GM19468 (cell line): Measurements from ENCODE around the gene ARID3B.
"Not testable (repeated sequence)": the region's sequence is repeated elsewhere in the genome, so short reads cannot be mapped to it uniquely, and the experiment has no call there.

Source experiments
- ATAC-seq: cut with Tn5 transposase; IDR thresholded peaks from one replicate; pipeline ENCODE4 v1.9.1; 2021; ENCODE audit warnings: mild to moderate bottlenecking, moderate library complexity, moderate number of reproducible peaks; ENCODE audit not compliant: unreplicated experiment; ENCODE audit errors: extremely low read depth

ARID3B gene

DNA sequence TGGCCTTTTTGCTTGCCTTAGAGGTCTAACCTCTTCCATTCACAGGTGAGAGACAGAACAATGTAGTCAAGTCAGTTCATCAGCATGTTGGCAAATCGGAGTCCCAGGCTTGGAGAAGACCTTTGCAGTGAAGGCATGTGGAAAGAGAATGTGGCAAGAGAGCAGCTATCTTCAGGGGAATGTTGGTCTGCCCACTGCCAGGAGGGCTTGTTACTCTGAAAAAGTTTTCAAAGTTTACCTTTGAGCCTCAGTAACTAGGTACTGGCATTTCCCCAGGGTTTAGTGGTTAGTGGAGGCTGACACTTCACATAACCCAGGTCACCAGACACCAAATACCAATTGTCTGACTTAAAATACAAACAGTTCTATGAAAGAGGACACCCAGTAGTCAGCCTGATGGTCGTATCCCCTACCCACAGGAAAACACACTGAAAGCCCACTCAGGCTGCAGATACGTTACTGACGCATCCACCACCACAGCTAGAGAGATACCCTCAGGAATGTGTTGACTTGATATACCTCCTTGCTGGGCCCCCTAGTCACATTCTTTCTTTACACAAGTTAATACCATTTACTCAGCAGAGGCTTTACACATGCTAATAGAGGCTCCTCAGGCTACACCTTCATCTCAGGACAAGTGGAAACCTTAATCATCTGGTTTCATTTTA is 9.7 kb upstream of the ARID3B start:
- ATAC-seq, result no peak

DNA sequence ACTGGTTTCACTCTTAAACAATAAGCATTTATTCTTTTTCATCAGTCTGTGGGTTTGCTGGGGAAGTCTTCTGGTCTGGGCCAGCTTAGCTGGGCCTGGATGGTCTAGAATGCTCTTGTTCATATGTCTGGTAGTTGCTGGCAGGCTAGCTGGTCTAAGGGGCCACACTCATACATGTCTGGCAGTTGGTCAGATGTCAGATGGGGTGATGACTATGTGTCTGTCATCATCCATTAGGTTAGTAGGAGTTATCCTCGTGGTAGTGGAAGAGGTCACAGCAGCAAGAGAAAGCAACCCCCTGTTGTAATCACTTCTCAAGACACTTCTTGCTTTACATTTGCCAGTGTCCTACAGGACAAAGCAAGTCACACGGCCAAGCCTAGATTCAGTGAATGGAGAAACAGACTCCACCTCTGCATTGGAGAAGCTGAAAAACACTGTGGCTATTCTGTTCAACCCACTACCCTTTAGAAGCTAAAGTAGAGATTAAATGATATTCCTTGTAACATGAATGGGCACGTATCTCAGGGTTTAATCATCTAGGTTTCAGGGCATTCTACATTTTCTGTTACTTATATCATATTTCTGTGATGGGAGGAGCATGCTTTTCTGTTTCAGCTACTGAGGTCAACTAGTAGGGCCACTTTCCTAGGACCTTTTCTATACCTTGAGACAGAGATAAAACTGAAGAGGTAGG is 5.5 kb upstream of the ARID3B start:
- no peak for ATAC-seq

DNA sequence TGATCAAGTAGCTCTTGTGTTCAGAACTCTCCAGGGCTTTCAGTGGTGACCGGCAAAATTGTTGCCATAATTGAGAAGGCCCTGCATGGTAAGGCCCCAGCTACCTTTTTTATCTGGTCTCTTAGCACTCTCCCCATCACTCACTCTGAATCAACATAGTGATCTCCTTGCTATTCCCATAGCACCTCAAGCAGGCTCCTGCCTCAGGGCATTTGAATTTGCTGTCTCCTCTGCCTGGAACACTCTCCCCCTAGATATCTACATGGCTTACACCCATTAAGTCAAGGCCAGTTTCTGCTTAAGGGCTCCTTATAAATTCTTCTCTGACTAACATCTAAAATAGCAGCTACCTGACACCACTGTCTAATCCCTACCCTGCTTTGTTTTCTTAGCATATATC is 3.3 kb upstream of the ARID3B start:
- no peak for ATAC-seq

DNA sequence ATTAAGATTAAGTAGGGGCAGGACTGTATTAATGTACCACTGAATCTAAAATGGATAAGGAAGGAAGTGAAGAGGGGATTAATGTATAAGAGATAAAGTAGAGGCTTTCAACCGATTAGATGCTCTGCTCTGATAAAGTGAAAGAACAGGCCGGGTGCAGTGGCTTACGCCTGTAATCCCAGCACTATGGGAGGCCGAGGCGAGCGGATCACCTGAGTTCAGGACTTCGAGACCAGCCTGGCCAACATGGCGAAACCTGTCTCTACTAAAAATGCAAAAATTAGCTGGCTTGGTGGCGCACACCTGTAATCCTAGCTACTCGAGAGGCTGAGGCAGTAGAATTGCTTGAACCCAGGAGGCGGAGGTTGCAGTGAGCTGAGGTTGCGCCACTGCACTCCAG is 1.5 kb upstream of the ARID3B start:
- not testable (repeated sequence) for ATAC-seq

GRCh38 chr15:74540161-74540760 is 759 bp upstream of the ARID3B start:
- no peak for ATAC-seq

DNA sequence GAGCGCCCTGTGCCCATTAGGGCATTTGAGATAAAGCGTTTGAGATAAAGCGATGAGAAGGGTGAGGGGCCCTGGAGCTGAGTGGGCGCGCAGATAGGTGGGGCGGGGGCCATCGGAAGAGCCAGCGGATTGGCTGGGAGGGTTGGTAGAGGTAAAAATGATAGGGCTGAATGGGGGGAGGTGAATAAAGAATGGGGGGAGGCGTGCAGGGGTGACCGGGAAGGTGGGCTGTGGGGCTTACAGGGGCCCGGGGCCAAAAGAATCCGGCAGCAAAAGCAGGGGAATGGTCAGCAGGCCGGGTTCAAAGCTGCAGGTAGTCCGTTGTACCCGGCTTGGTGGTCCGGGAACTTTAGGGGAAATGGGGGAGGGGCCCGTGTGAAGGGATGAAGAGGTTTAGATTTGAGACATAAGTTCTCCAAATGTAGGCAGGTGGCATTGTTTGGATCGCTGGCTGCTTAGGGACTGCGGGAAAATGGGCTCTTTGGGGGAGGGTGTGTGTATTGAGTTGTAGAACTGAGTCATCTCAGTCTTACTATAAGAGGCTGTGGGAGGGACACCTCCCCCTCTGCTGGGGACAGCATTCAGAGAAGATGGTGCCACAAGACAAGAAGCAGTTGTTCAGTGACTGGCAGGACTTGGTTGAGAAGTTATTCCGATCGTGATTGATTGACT is 610 bp downstream of the ARID3B start:
- ATAC-seq, result peak; percentile 23

- ATAC-seq, result no peak
These were observed 1.4 kb downstream of the ARID3B start for GRCh38 chr15:74542166-74543042.

DNA sequence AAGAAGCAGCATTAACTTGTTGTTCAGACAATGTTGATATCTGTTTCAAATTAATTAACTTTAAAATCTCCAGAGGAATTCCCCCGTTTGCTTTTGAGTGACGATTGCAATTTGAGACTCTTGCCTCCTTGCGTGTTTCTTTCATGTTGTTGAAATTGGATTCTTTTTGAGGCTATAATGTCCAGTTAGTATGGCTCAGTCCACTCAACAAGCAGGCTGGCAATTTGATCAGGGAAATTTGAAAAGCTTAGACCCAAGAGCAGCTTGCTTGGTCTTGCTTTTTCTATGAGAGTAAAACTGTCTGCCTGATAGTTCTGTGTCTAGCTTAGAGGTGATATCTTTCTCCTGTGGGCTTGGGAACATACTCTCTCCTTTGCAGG is 2.0 kb downstream of the ARID3B start:
- no peak for ATAC-seq

DNA sequence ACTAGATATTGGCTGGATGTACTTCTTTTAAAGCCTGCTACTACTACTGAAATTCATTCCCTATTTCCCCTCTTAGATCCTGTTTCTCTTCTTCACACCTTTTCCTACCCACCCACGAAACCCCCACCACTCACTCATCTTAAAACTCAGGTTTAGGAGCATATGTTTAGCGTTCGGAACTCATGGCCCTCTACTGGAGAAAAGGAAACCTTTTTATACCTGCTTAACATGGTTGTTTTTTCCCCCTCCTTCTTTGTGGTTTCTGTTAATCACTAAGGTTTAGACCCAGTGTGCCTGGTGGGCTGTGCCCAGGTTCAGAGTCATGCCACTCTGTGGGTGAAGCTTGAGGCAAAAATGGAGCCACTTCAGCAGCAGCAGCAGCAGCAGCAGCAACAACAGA is 2.6 kb downstream of the ARID3B start:
- ATAC-seq, result no peak

- ATAC-seq, result no peak
These were observed 4.1 kb downstream of the ARID3B start for GRCh38 chr15:74545086-74545485.

- ATAC-seq, result peak; percentile 73
These were observed 5.0 kb downstream of the ARID3B start for GRCh38 chr15:74545776-74546656.

GRCh38 chr15:74547616-74548015 is 6.6 kb downstream of the ARID3B start:
- ATAC-seq, result no peak

GRCh38 chr15:74548241-74548640 is 7.2 kb downstream of the ARID3B start:
- ATAC-seq, result no peak

- no peak for ATAC-seq
These were observed 8.8 kb downstream of the ARID3B start for GRCh38 chr15:74549816-74550215.

DNA sequence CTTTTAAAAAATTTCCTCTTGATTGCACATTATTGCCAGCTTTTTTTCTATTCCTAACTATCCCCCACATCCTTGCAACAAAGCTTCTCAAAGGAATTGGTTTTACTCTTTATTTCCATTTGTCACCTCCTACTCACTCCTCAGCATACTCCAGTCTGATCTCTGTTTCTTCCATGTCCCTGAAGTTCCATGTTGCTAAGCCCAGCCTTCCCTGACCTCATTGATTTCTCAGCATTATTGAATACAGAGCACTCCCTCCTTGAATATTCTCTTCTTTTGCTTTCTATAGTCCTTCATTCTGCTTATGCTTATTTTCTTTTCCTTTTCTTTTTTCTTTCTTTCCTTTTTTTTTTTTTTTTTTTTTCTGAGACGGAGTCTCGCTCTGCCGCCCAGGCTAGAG is 10.7 kb downstream of the ARID3B start:
- ATAC-seq, result no peak

- no peak for ATAC-seq
These were observed 11.9 kb downstream of the ARID3B start for GRCh38 chr15:74552773-74553441.

DNA sequence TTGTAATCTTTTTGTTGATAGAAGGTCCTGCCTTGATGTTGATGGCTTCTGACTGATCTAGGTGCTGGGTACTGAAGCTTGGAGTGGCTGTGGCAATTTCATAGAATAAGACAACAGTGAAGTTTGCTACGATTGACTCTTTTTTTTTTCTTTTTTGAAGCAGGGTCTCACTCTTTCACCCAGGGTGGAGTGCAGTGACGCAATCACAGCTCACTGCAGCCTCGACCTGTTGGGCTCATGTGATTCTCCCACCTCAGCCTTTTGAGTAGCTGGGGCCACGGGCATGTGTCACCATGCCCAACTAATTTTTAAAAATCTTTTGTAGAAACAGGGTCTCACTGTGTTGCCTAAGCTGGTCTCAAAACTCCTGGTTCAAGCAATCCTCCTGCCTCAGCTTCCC is 14.2 kb downstream of the ARID3B start:
- ATAC-seq, result no peak

GRCh38 chr15:74558706-74559105 is 17.7 kb downstream of the ARID3B start:
- no peak for ATAC-seq

DNA sequence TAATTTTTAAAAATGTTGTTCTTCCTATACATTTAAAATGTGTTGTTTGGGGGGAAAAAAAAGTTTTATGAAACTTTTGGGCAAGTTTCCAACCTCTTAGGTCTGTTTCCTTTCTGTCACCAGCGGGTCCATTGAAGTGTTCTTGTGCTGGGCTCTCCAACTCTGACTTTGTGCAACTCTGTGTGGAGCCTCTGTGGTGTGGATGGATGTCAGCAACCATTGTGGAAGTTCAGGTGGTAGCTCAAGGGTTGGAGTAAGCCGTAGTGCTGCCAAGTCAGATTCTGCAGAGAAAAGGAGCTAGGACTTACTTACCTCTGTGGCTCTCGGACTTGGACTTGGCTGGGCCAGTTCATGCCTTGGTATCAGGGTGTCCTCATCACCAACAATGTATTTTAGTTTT is 22.4 kb downstream of the ARID3B start:
- ATAC-seq, result no peak
